Stimulated activated CD4-positive, alpha-beta T cell treated with anti-CD3 and anti-CD28 coated beads, TNF-alpha, amount 100 ng/mL, for 24 hours (primary cell): ENCODE measurements around the gene BOK.

Experiments used
- DNase-seq, 3 experiments: peaks; one replicate each; pipeline ENCODE4 v3.0.0-alpha.2; 2020; ENCODE audit warnings: low read depth in 3 of 3

Gene BOK

DNA sequence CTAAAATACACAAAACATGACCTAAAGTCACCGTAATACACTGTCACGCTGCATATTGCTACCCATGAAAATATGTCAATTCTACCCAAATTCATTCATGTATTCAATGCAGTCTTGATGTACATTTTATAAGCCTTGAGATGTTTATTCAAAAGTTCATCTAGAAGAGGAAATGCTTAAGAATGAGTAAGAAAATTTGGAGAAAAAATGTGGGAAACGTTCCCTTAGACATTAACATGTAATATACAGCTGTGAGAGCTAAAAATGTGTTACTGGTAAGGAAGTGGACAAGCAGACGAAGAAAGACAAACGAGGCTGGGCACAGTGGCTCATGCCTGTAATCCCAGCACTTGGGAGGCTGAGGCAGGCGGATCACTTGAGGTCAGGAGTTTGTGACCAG lies 41.1 kb downstream of the BOK start:
- no peak for DNase-seq

DNA sequence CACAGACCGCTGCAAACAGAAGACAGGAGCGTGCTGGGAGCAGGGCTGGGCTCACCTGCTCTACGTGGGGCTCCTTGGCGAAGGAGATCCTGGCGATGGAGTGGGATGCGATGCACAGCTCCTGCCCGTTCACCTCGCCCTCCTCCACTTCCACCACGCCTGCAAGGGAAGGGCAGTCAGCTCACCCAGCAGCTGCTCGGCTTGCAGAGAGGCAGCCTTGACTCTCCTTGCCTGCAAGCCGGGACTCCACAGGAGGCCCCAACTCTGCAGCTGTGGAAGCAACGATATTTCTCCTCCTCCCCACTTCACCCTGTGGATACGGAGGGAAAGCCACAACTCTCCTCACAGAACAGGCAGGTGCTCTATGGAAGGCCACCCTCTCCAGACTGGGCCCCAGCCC lies 43.3 kb downstream of the BOK start:
- DNase-seq: no peak

GRCh38 chr2:241602720-241603119 lies 44.2 kb downstream of the BOK start:
- DNase-seq: no peak

DNA sequence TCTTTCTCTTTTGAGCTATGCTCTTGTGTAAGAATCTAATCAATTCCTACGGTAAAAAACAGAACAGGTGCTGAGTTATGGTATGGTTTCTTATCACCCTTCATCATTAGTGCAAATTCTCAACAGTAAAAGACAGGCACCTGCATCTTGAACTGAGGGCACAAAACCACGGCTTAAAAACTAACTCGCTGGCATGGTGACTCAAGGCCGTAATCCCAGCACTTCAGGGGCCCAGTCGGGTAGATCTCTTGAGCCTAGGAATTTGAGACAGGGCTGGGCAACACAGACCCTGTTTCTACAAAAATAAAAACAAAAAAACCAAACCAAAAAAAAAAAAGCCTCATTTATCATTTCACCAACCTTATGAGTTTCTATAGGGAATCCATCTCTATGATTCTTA lies 45.1 kb downstream of the BOK start:
- no peak for DNase-seq

GRCh38 chr2:241606186-241606585 lies 47.6 kb downstream of the BOK start:
- DNase-seq: no peak

- no peak for DNase-seq
Observed at GRCh38 chr2:241607162-241607885, 48.8 kb downstream of the BOK start.

- DNase-seq: no peak
Observed at GRCh38 chr2:241608881-241609280, 50.3 kb downstream of the BOK start.

- peak; percentile 68 to 90 (median 83) for DNase-seq
Observed at GRCh38 chr2:241609859-241610793, 51.6 kb downstream of the BOK start.

DNA sequence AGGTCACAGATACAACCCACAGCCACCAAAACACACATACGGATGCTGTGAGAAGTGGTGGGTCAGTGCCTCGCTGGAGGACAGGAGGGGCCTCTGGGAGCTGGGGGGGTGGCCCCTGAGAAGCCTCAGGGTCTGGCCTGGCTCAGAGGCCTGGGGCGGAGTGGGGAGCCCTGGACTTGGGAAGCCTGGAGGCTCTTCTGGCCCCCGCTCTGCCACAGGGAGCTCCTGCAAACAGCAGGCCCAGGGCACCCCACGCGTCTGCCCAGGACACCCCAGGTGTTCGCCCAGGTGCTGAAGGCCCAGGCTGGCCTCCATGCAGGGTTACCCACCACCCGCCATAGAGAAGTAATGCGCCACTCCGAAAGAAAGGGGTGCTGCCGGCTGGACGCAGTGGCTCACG lies 52.5 kb downstream of the BOK start:
- no peak for DNase-seq

DNA sequence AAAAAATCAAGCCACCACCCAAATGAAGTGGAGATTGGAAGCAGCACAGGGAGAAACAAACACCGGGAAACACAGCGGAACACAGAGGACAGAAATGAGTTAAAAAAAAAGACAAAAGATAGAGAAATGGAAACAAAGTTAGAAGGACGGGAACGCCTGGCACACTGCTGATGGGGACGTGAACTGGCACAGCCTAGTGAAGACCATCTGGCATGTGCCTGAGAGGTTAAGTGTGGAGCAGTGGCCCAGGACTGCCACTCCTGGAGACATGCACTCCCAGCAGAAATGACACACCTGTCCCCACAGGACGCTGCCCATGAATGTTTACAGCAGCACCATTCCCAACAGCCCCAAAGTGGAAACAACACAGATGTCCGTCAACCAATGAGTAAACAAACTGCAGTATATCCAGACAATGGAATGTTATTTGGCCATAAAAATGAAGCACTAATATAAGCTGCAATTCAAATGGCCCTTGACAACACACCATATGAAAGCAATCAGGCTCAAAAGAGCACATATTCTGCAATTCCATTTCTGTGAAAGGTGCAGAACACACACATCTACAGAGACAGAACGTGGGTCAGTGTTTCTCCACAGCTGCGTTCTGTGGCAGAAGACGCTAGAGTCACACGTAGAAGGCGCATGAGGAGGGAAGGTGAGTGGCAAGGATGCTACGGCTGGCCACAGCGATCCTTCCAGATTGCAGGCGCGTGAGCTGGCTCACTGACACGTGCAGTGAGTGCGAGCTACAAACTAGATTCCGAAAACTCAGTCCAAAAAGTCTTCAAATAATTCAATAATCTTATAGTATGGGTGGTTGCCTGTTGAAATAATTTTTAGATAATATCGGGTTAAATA lies 53.8 kb downstream of the BOK start:
- no peak for DNase-seq

GRCh38 chr2:241613017-241613780 lies 54.7 kb downstream of the BOK start:
- DNase-seq: no peak

DNA sequence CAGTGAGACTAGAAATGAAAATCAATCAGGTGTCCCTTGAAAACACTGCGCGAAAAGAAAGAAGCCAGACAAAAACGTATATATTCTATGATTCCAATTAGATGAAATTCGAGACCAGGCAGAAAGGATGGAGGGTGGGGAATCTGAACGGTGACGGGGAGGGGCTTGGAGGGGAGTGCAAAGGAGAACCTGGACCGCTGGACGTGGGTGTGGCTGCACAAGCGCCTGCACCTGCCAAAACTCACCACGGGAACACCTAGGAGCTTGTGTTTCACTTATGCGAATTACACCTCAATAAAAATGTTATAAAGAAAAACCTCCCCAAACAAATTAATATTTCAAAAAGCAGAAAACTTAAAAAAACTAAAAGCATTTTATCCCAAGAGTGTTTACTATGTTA lies 56.5 kb downstream of the BOK start:
- DNase-seq: no peak

DNA sequence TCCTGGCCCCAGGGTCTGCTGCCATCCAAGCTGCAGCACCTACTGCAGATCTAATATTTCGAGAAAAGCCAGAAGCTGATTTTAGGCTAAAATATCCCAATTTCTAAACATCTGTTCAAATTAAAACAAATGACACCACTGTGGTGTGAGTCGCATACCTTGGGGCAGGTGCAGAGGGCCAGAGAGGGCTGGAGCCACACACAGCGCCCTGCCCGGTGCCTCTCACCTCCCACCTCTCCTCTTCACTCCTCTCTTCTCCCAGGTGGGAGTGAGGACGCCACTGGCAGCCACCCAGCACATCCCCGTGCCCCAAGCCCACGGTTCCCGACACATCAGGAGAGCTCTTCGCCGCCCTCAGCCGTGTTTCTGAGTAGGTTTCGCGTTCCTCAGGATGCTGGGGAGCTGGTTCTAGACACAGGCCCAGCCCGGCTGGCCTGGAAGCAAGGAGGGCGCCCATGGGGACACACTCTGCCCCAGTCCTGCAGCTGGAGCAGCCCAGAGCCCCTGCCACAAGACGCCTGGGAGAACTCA lies 57.0 kb downstream of the BOK start:
- no peak for DNase-seq

GRCh38 chr2:241616168-241617125 lies 57.9 kb downstream of the BOK start:
- no peak for DNase-seq

GRCh38 chr2:241617431-241618154 lies 59.0 kb downstream of the BOK start:
- peak in 1 of 3 experiments; percentile 26 for DNase-seq

GRCh38 chr2:241618296-241618805 lies 59.8 kb downstream of the BOK start:
- DNase-seq: no peak

DNA sequence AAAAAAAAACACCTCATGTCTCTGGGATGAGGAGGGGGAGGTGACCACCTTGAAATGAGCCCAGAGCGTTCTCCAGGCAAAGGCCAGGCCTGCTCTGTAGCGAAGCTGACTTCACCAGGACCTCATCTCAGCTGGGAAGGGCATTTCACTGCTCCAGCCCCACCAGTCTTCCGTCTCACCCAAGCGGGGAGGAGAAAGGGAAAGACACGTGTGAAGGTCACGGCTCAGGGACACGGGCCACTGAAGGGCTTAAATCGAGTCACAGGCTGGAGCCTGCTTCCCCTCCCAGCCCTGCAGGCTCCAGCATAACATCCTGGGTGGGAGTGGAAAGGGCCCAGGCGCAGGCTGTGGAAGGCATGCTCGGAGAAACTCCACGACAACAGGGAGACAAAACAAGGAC lies 60.3 kb downstream of the BOK start:
- no peak for DNase-seq

GRCh38 chr2:241619597-241620418 lies 61.3 kb downstream of the BOK start:
- DNase-seq: no peak
